DMS153 (cell line): ENCODE data around the gene EPHA8.

Source experiments
- DNase-seq: peaks from one replicate; lab custom pipeline; 2025; lab: John Stamatoyannopoulos, UW

Gene EPHA8

GRCh38 chr1:22562584-22563583 is at the start of gene EPHA8:
Gene EPHA8 (plus strand): TSS chr1:22563489. CDS start chr1:22563636, 147 bp downstream.
- no peak for DNase-seq

GRCh38 chr1:22516906-22517571 is 46.2 kb upstream of the EPHA8 start:
- no peak for DNase-seq

GRCh38 chr1:22517956-22518355 is 45.3 kb upstream of the EPHA8 start:
- no peak for DNase-seq

GRCh38 chr1:22518379-22518778 is 44.9 kb upstream of the EPHA8 start:
- no peak for DNase-seq

GRCh38 chr1:22520871-22521270 is 42.4 kb upstream of the EPHA8 start:
- no peak for DNase-seq

- no peak for DNase-seq
Measured at GRCh38 chr1:22521692-22522091, 41.6 kb upstream of the EPHA8 start.

GRCh38 chr1:22522221-22522743 is 41.0 kb upstream of the EPHA8 start:
- no peak for DNase-seq

GRCh38 chr1:22524481-22524880 is 38.8 kb upstream of the EPHA8 start:
- no peak for DNase-seq

GRCh38 chr1:22525211-22525610 is 38.1 kb upstream of the EPHA8 start:
- DNase-seq = no peak

- DNase-seq = no peak
Measured at GRCh38 chr1:22525646-22526045, 37.6 kb upstream of the EPHA8 start.

GRCh38 chr1:22526098-22526497 is 37.2 kb upstream of the EPHA8 start:
- DNase-seq = no peak

GRCh38 chr1:22526677-22527076 is 36.6 kb upstream of the EPHA8 start:
- no peak for DNase-seq

GRCh38 chr1:22527122-22527521 is 36.2 kb upstream of the EPHA8 start:
- DNase-seq = no peak

GRCh38 chr1:22527555-22528296 is 35.6 kb upstream of the EPHA8 start:
- DNase-seq = no peak

- DNase-seq = no peak
Measured at GRCh38 chr1:22528451-22528850, 34.8 kb upstream of the EPHA8 start.

GRCh38 chr1:22529901-22530621 is 33.2 kb upstream of the EPHA8 start:
- DNase-seq = no peak

GRCh38 chr1:22530715-22531114 is 32.6 kb upstream of the EPHA8 start:
- DNase-seq = no peak

- DNase-seq = no peak
Measured at GRCh38 chr1:22531251-22531650, 32.0 kb upstream of the EPHA8 start.

- DNase-seq = no peak
Measured at GRCh38 chr1:22533244-22533895, 29.9 kb upstream of the EPHA8 start.

- no peak for DNase-seq
Measured at GRCh38 chr1:22534951-22535350, 28.3 kb upstream of the EPHA8 start.

GRCh38 chr1:22535399-22535798 is 27.9 kb upstream of the EPHA8 start:
- no peak for DNase-seq
